Measurements from ENCODE around the gene PTH2.
"Not testable (repeated sequence)": the region's sequence is repeated elsewhere in the genome, so short reads cannot be mapped to it uniquely, and the experiment has no call there.

The PTH2 gene

GRCh38 chr19:49390131-49390928 is 32.9 kb downstream of the PTH2 start:
- Histone ChIP-seq H3K27me3 (ENCODE audit: low read depth, low read length) (no peaks in the 10 kb centered on the region), H3K36me3 (ENCODE audit: control insufficient read depth in 1 of 2, insufficient read depth in 2 of 2, low read length in 2 of 2) (no peaks in the 10 kb centered on the region), H3K27ac (ENCODE audit: low read length) (no peak overlapping the region), H3K4me3 (ENCODE audit: low read depth in 1 of 2, low read length in 2 of 2) (no peak overlapping the region), H3K9me3 (ENCODE audit: control insufficient read depth in 1 of 2, low read length in 2 of 2) (no peaks in the 10 kb centered on the region), H3K4me1 (ENCODE audit: control insufficient read depth in 1 of 2, insufficient read depth in 2 of 2, low read length in 2 of 2) (no peaks in the 10 kb centered on the region)

GRCh38 chr19:49389406-49389805 is 33.8 kb downstream of the PTH2 start:
- no peaks in the 10 kb centered on the region for H3K9me3 ChIP-seq (ENCODE audit: control insufficient read depth in 1 of 2, low read length in 2 of 2)
- no peaks in the 10 kb centered on the region for H3K27me3 ChIP-seq (ENCODE audit: low read depth, low read length)

GRCh38 chr19:49387936-49388372 is 35.3 kb downstream of the PTH2 start, which contains the start of gene KASH5:
Gene KASH5, plus strand, starts transcription at chr19:49388249. Its CDS starts 2,635 bp downstream, at chr19:49390884.
- H3K4me1 ChIP-seq (ENCODE audit: control insufficient read depth in 1 of 2, insufficient read depth in 2 of 2, low read length in 2 of 2): no peaks in the 10 kb centered on the region
- H3K4me3 ChIP-seq (ENCODE audit: low read depth in 1 of 2, low read length in 2 of 2): no peak within 1 kb of the TSS
- no peak within 1 kb of the TSS for H3K27ac ChIP-seq (ENCODE audit: low read length)
- H3K9me3 ChIP-seq (ENCODE audit: control insufficient read depth in 1 of 2, low read length in 2 of 2): peaks cover 0 to 2% of the 10 kb centered on the region in 2 donors
- H3K27me3 ChIP-seq (ENCODE audit: low read depth, low read length): no peaks in the 10 kb centered on the region
- no peaks in the 10 kb centered on the region for H3K36me3 ChIP-seq (ENCODE audit: control insufficient read depth in 1 of 2, insufficient read depth in 2 of 2, low read length in 2 of 2)

More at GRCh38 chr19:49389406-49389805, 33.8 kb downstream of the PTH2 start:
- H3K4me3 ChIP-seq (ENCODE audit: low read depth in 1 of 2, low read length in 2 of 2): no peak overlapping the region
- no peak overlapping the region for H3K27ac ChIP-seq (ENCODE audit: low read length)
- H3K4me1 ChIP-seq (ENCODE audit: control insufficient read depth in 1 of 2, insufficient read depth in 2 of 2, low read length in 2 of 2): no peaks in the 10 kb centered on the region
- H3K36me3 ChIP-seq (ENCODE audit: control insufficient read depth in 1 of 2, insufficient read depth in 2 of 2, low read length in 2 of 2): no peaks in the 10 kb centered on the region

GRCh38 chr19:49383599-49383998 is 39.6 kb downstream of the PTH2 start:
- no peaks in the 10 kb centered on the region for H3K27me3 ChIP-seq (ENCODE audit: low read depth, low read length)
- H3K9me3 ChIP-seq (ENCODE audit: control insufficient read depth in 1 of 2, low read length in 2 of 2): peaks cover 5% of the 10 kb centered on the region in 2 donors
- no peaks in the 10 kb centered on the region for H3K4me1 ChIP-seq (ENCODE audit: control insufficient read depth in 1 of 2, insufficient read depth in 2 of 2, low read length in 2 of 2)
- no peaks in the 10 kb centered on the region for H3K36me3 ChIP-seq (ENCODE audit: control insufficient read depth in 1 of 2, insufficient read depth in 2 of 2, low read length in 2 of 2)
- no peak overlapping the region for H3K27ac ChIP-seq (ENCODE audit: low read length)
- no peak overlapping the region for H3K4me3 ChIP-seq (ENCODE audit: low read depth in 1 of 2, low read length in 2 of 2)

- no peak overlapping the region for H3K27ac ChIP-seq (ENCODE audit: low read length)
- H3K27me3 ChIP-seq (ENCODE audit: low read depth, low read length): no peaks in the 10 kb centered on the region
These were observed 40.6 kb downstream of the PTH2 start for GRCh38 chr19:49382639-49383038.

GRCh38 chr19:49380391-49380790 is 42.9 kb downstream of the PTH2 start:
- Histone ChIP-seq H3K4me1 (ENCODE audit: control insufficient read depth in 1 of 2, insufficient read depth in 2 of 2, low read length in 2 of 2) (no peaks in the 10 kb centered on the region), H3K27ac (ENCODE audit: low read length) (no peak overlapping the region), H3K9me3 (ENCODE audit: control insufficient read depth in 1 of 2, low read length in 2 of 2) (peaks cover 5% of the 10 kb centered on the region in 2 donors), H3K27me3 (ENCODE audit: low read depth, low read length) (no peaks in the 10 kb centered on the region), H3K4me3 (ENCODE audit: low read depth in 1 of 2, low read length in 2 of 2) (no peak overlapping the region), H3K36me3 (ENCODE audit: control insufficient read depth in 1 of 2, insufficient read depth in 2 of 2, low read length in 2 of 2) (no peaks in the 10 kb centered on the region)

More at GRCh38 chr19:49382639-49383038, 40.6 kb downstream of the PTH2 start:
- Histone ChIP-seq H3K36me3 (ENCODE audit: control insufficient read depth in 1 of 2, insufficient read depth in 2 of 2, low read length in 2 of 2) (no peaks in the 10 kb centered on the region), H3K9me3 (ENCODE audit: control insufficient read depth in 1 of 2, low read length in 2 of 2) (peaks cover 5% of the 10 kb centered on the region in 2 donors), H3K4me1 (ENCODE audit: control insufficient read depth in 1 of 2, insufficient read depth in 2 of 2, low read length in 2 of 2) (no peaks in the 10 kb centered on the region), H3K4me3 (ENCODE audit: low read depth in 1 of 2, low read length in 2 of 2) (no peak overlapping the region)

GRCh38 chr19:49378512-49378911 is 44.7 kb downstream of the PTH2 start:
- Histone ChIP-seq H3K27ac (ENCODE audit: low read length) (no peak overlapping the region), H3K4me1 (ENCODE audit: control insufficient read depth in 1 of 2, insufficient read depth in 2 of 2, low read length in 2 of 2) (no peaks in the 10 kb centered on the region), H3K36me3 (ENCODE audit: control insufficient read depth in 1 of 2, insufficient read depth in 2 of 2, low read length in 2 of 2) (no peaks in the 10 kb centered on the region), H3K9me3 (ENCODE audit: control insufficient read depth in 1 of 2, low read length in 2 of 2) (peaks cover 5% of the 10 kb centered on the region in 2 donors), H3K4me3 (ENCODE audit: low read depth in 1 of 2, low read length in 2 of 2) (no peak overlapping the region), H3K27me3 (ENCODE audit: low read depth, low read length) (no peaks in the 10 kb centered on the region)

DNA sequence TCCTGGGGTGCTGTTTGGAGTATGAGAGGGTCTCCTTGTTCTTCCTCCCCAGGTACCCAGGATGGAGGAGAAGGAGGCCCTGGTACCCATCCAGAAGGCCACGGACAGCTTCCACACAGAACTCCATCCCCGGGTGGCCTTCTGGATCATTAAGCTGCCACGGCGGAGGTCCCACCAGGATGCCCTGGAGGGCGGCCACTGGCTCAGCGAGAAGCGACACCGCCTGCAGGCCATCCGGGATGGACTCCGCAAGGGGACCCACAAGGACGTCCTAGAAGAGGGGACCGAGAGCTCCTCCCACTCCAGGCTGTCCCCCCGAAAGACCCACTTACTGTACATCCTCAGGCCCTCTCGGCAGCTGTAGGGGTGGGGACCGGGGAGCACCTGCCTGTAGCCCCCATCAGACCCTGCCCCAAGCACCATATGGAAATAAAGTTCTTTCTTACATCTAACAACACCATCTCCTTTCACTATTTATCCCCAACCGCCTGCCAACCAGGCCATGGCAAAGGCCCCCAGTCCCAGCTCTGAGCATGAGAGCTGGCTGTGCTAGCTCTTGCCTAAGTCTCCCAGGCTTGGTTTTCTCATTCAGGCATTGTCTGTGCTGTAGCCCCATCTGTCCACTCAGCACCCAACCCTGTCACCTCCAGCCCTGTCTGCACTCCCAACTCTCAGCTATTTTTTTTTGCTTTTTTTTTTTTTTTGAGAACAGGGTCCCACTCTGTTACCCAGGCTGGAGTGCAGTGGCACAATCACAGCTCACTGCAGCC is 48.4 kb downstream of the PTH2 start:
- Histone ChIP-seq H3K9me3 (ENCODE audit: control insufficient read depth in 1 of 2, low read length in 2 of 2) (no peaks in the 10 kb centered on the region), H3K36me3 (ENCODE audit: control insufficient read depth in 1 of 2, insufficient read depth in 2 of 2, low read length in 2 of 2) (no peaks in the 10 kb centered on the region), H3K27me3 (ENCODE audit: low read depth, low read length) (no peaks in the 10 kb centered on the region), H3K4me1 (ENCODE audit: control insufficient read depth in 1 of 2, insufficient read depth in 2 of 2, low read length in 2 of 2) (no peaks in the 10 kb centered on the region), H3K4me3 (ENCODE audit: low read depth in 1 of 2, low read length in 2 of 2) (no peak overlapping the region), H3K27ac (ENCODE audit: low read length) (no peak overlapping the region)

- H3K27me3 ChIP-seq (ENCODE audit: low read depth, low read length); H3K9me3 ChIP-seq (ENCODE audit: control insufficient read depth in 1 of 2, low read length in 2 of 2); H3K4me3 ChIP-seq (ENCODE audit: low read depth in 1 of 2, low read length in 2 of 2): not testable (repeated sequence)
These were observed 50.1 kb downstream of the PTH2 start for GRCh38 chr19:49373174-49373573.

More at GRCh38 chr19:49373174-49373573, 50.1 kb downstream of the PTH2 start:
- H3K27ac ChIP-seq (ENCODE audit: low read length); H3K4me1 ChIP-seq (ENCODE audit: control insufficient read depth in 1 of 2, insufficient read depth in 2 of 2, low read length in 2 of 2); H3K36me3 ChIP-seq (ENCODE audit: control insufficient read depth in 1 of 2, insufficient read depth in 2 of 2, low read length in 2 of 2): not testable (repeated sequence)

Measured in muscle layer of duodenum (tissue), 2 donors.